ENCODE measurements around the gene MYL3.
A peak's percentile ranks its signal among the peaks of the same experiment; 100 is the strongest.

The MYL3 gene

DNA sequence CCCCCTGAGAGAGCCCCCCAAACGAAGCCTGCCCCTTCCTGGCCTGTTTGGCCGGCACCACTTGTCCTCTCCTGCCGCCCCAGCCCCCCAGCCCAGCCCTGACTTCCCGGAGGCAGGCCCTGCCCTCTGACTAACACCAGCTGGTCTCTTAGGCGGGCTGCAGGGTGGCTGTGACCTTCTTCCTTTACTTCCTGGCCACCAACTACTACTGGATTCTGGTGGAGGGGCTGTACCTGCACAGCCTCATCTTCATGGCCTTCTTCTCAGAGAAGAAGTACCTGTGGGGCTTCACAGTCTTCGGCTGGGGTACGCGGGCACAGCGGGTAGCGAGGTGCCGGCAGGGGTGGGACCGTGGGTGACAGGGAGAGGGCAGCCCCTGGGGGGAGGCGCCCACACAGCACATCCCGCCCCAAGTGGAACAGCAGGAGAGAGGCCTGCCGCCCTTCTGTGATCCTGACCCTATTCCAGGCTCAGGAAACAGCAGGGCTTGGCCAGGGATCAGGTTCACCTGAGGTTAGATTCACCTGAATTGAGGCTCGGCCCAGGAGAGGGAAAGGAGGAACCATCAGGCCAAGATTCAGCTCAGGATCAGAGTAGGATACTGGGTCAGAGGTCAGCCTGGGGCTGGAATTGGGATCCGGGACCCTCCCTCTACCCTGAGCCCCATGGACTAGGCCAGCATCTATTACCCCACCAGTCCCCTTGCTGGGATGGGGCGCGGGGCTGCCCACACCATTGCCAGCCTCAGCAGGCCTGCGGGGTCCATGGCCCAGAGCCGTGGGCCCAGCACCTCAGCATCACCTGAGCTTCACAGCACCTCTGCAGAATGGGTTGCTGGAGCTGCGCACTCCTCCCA lies 36.1 kb upstream of the MYL3 start:
- DNase-seq: no peak

DNA sequence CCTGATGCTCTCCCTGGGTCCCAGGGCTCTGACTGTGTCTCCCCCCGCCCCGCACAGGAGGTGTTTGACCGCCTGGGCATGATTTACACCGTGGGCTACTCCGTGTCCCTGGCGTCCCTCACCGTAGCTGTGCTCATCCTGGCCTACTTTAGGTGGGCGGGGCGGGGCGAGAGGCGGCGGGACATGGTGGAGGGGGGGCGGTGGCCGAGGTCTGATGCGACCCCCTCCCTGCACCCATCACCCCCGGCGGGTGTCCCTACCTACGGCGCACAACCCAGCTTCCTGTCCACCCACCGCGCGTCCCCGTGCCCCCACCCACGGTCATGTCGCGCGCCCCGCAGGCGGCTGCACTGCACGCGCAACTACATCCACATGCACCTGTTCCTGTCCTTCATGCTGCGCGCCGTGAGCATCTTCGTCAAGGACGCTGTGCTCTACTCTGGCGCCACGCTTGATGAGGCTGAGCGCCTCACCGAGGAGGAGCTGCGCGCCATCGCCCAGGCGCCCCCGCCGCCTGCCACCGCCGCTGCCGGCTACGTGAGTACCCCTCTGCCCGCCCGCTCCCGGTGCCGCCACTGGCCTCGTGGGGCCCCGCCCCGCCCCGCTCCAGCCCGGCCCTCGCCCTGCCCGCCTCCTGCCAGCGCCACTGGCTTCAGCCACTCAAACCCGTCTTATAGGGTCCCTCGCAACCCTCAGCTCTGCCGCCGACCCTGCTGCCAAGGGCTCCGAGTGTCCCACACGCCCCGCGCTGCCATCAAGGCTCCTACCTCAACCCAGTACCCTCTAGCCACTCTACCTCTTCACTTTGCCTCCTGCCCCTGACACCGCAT lies 35.3 kb upstream of the MYL3 start:
- DNase-seq: no peak

GRCh38 chr3:46897829-46898320 lies 34.6 kb upstream of the MYL3 start:
- no peak for DNase-seq

GRCh38 chr3:46897031-46897430 lies 33.8 kb upstream of the MYL3 start:
- DNase-seq: no peak

DNA sequence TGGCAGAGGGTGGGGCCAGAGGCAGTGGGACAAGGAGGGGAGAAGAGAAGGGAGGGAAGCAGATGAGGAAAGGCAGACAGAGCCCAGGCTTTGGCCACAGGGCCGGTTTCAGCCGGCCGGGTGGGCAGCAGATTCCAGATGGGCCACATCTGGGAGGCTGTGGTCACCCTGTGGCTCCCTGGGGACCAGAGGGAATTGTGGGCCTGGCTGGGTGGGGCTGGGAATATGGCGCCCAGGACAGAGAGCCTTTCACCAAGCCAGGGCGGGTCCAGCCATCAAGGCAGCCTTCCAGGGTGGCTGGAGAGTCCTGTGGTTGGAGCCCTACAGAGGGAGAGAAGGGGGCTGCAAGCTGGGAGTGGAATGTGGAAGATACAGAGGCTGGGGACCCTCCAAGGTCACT lies 33.1 kb upstream of the MYL3 start:
- DNase-seq: no peak

GRCh38 chr3:46895761-46896160 lies 32.5 kb upstream of the MYL3 start:
- DNase-seq: no peak

GRCh38 chr3:46895204-46895660 lies 32.0 kb upstream of the MYL3 start:
- peak; percentile 46 for DNase-seq

DNA sequence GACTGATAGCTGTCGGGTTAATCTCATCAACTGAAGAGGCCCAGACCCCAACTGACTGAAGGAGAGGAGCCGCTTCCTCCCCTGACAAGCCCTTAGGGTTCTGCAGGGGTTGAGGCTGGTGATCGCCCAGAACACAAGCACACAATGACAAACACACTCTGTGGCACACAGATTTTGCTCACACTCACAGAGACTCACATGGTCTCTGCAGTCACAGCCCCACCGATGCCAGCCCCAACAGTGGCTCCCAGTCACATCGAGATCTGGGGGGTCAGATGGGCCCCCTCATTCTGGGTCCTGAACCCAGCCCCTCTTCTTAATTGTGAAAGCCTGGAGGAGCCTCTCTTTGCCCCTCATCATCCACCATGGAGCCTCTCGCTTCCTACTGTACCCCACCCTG lies 31.0 kb upstream of the MYL3 start:
- no peak for DNase-seq

GRCh38 chr3:46893763-46894162 lies 30.5 kb upstream of the MYL3 start:
- no peak for DNase-seq

DNA sequence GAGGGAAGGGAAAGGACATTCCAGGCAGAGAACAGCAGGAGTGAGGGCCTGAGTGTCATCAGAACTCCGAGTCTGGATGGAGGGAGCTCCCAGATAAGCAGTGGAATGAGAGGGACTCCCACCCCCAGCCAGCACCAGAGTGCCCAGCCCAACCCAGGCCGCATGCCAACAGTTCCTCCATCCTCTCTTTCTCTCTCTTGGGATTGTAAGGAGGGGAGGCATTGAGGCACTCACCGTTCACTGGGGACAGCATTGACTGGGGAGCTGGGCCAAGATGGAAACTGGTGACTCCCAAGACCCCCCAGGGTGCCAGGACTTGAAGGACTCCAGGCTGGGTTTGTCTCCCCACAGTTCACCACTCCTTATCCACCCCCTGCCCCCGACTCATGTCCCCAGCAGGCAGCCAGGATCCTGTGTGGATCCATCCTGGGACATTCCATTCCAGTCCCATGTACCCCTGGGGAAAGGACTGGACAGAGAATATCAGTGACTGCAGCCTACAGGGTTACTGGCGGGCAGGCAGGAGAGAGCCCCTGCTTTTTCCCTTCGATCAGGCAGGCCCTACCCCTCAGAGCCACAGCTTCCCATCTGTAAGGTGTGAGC lies 30.0 kb upstream of the MYL3 start:
- DNase-seq: no peak

- DNase-seq: peak; percentile 51
These were observed 29.3 kb upstream of the MYL3 start for GRCh38 chr3:46892285-46893145.

DNA sequence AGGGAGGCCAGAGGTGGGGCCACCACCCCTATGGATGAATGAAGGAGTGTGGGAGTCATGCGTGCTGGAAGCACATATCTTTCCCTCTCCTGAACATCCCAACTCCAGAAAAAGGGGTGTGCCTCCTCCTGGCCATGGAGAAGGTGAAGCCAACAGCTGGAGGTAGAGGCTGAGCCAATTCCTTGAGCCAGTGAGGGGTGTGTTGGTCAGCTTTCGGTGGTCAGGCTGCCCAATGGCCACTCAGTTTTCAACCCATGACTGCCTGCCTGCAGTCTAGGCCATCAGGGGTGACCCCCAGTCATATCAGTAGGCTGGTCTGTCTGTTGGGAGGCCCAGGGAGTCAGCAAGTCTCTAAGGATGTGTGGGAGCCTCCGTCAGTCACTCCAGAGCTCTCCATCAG lies 27.9 kb upstream of the MYL3 start:
- DNase-seq: no peak

- no peak for DNase-seq
These were observed 26.9 kb upstream of the MYL3 start for GRCh38 chr3:46890132-46890531.

DNA sequence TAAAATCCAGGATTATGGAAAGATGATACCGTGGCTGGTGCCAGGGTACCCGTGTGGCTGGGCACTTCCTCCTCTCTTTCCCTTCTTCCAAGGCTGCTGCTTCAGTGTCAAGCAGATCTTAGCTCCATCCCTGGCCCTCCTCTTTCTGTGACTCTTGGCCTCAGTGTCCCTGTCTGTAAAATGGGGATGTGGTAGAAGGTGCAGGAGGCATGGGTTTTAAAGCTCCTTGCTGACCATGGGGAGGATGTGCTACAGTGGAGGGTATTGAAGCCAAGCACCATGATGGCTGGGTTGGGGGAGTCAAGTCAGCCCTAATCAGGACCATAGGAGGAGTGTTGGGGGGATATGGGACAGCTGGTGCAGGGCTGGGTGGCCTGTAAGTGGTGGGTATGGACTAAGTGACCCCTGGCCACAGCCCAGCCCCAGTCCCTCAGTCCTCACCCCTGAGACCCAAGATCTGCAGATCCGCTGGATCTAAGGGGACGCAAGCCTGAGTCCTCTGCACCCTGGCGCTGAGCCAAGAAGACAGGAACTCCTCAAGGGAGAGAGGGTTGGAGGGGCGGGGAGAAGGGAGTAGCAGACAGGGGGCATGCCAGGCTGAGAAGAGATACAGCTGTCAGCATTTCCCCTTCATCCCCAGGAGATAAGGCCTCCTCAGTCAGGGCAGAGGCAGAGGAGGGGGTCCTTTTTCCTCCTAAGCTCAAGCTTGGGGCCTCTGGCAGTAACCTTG lies 26.3 kb upstream of the MYL3 start:
- DNase-seq: no peak

GRCh38 chr3:46888705-46889104 lies 25.5 kb upstream of the MYL3 start:
- DNase-seq: no peak

DNA sequence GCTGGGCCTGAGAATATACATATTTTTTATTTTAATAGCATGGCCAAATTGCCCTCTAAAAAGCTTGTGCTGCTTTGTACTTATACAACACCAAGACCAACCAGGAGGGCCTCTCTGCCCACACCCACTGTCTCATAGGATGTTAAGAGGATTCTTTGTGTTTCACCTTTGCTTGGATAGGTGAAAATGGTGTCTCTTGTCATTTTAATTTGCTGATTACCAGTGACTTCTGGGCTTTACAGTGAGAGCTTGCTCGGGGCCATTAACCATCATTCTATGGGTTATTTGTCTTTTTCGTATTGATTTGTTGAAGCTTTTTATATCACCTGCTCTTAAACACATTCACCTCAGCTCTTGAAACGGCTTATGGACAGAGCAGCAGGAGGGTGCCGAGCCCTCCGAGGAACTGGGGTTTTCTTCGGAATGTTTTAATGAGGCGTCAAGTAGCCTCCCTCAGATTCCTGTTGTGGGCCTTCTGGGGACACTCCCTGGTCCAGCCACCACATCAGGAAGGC lies 24.8 kb upstream of the MYL3 start:
- DNase-seq: no peak

DNA sequence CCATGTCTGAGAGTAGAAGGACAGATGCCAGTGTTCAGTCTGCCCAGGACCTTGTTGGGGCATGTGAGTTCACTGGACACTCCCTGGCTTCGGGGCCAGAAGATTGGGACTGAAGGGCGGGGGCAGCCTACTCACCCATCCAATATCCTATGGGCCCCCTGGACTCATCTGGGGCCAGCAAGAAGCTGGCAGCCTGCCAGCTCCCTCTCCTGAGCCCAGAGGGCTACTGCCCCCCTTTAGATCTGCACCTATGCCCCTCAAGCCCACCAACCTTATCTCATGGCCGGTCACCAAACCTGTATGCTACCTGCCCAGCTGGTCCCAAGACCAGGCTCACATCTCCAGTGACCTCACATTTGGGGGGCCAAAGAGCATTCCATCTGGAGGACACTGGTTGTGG lies 22.4 kb upstream of the MYL3 start:
- DNase-seq: no peak

- DNase-seq: no peak
These were observed 21.7 kb upstream of the MYL3 start for GRCh38 chr3:46884929-46885328.

DNA sequence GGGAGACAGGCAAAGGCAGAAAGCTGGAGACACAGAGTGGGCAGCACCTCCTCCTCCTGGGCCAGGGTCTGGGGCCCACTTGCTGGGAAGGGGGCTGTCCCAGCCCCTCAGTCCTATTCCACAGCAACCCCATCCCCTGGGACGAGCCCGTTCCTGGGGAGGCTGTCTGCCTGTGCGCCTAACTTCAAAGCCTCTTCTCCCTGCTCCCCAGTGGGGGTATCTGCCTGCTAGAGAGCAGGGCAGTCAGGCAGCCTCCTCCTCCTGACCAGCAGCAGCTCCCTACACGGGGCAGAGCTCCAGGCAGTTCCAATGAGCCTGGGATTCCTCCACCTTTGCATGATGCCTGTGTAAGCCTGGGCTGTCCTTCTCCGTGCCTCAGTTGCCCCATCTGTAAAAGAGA lies 21.2 kb upstream of the MYL3 start:
- no peak for DNase-seq

DNA sequence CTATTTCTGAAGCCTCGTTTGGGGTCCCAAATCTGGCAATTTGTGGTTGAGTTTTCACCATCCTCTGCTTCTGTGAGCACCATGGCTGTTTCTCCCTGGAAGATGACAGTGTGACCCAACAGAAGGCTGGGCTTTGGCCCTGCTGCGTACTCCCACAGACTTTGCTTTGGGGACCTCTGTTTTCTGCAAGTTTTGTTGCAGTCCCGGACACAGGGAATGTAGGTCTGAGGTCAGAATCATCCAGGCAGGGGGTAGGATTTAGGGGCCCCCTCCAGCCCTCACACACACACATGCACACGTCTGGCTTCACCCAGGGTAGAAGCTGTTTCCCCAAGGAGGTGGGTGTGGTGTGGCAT lies 20.6 kb upstream of the MYL3 start:
- DNase-seq: no peak

GRCh38 chr3:46883054-46883829 lies 20.0 kb upstream of the MYL3 start:
- DNase-seq: no peak

All from inflammatory macrophage treated with lipopolysaccharide for 4 hours (primary cell).